H9 (cell line): Measurements from ENCODE around the gene ERP29. TPM values are rescaled to one million over a fixed set of nuclear protein-coding genes. Genes with fewer than 3 reads are reported as not detected.

Experiments
- DNase-seq: peaks from one replicate; pipeline ENCODE4 v3.0.0-alpha.2; 2017
- H2AFZ ChIP-seq: one replicate; pipeline ENCODE4 v1.6.1; 2013; ENCODE audit warnings: mild to moderate bottlenecking, low read length, control low read depth, moderate library complexity
- H2AK5ac ChIP-seq: 2 replicates; pipeline ENCODE4 v1.6.1; 2013; ENCODE audit warnings: low read length, control low read depth, mixed read lengths; ENCODE audit not compliant: insufficient read length
- H2BK120ac ChIP-seq: one replicate; pipeline ENCODE4 v1.6.1; 2013; ENCODE audit warnings: low read depth, mild to moderate bottlenecking, low read length, control low read depth, inconsistent platforms; ENCODE audit not compliant: poor library complexity, severe bottlenecking
- H2BK12ac ChIP-seq: 2 replicates; pipeline ENCODE4 v1.6.1; 2013; ENCODE audit warnings: low read length, control low read depth, mixed read lengths, low read depth; ENCODE audit not compliant: insufficient read length
- H2BK15ac ChIP-seq: 2 replicates; pipeline ENCODE4 v1.6.1; 2013; ENCODE audit warnings: low read depth, low read length, control low read depth
- H2BK20ac ChIP-seq: one replicate; pipeline ENCODE4 v1.6.1; 2013; ENCODE audit warnings: low read depth, mild to moderate bottlenecking, low read length, control low read depth, inconsistent platforms; ENCODE audit not compliant: poor library complexity, severe bottlenecking
- H2BK5ac ChIP-seq: 2 replicates; pipeline ENCODE4 v1.6.1; 2013; ENCODE audit warnings: low read length, control low read depth, mixed read lengths; ENCODE audit not compliant: insufficient read length
- H3K14ac ChIP-seq: 2 replicates; pipeline ENCODE4 v1.6.1; 2013; ENCODE audit warnings: low read length, control low read depth; ENCODE audit not compliant: insufficient read depth
- H3K18ac ChIP-seq: 2 replicates; pipeline ENCODE4 v1.6.1; 2013; ENCODE audit warnings: low read depth, mild to moderate bottlenecking, mixed read lengths, low read length, control low read depth; ENCODE audit not compliant: insufficient read length
- H3K23ac ChIP-seq: 2 replicates; pipeline ENCODE4 v1.6.1; 2013; ENCODE audit warnings: low read length, control low read depth, mixed read lengths, low read depth; ENCODE audit not compliant: insufficient read length
- H3K23me2 ChIP-seq: 2 replicates; pipeline ENCODE4 v1.6.1; 2013; ENCODE audit warnings: low read depth, mild to moderate bottlenecking, mixed read lengths, low read length, control low read depth; ENCODE audit not compliant: insufficient read length, poor library complexity, severe bottlenecking
- H3K27ac ChIP-seq: 2 replicates; pipeline ENCODE4 v1.5.1; 2013; ENCODE audit warnings: low read length, control low read depth, mixed read lengths, low read depth; ENCODE audit not compliant: insufficient read length
- H3K27me3 ChIP-seq: 2 replicates; pipeline ENCODE4 v1.6.1; 2013; ENCODE audit warnings: low read length, control low read depth, inconsistent platforms; ENCODE audit not compliant: insufficient read depth
- H3K4ac ChIP-seq: 2 replicates; pipeline ENCODE4 v1.6.1; 2013; ENCODE audit warnings: low read depth, mild to moderate bottlenecking, control low read depth, inconsistent platforms, low read length, moderate library complexity
- H3K4me1 ChIP-seq: 2 replicates; pipeline ENCODE4 v1.6.1; 2013; ENCODE audit warnings: low read length, control low read depth, inconsistent platforms; ENCODE audit not compliant: insufficient read depth
- H3K4me2 ChIP-seq: 2 replicates; pipeline ENCODE4 v1.6.1; 2013; ENCODE audit warnings: low read length, control low read depth, mixed read lengths; ENCODE audit not compliant: insufficient read length, insufficient read depth
- H3K56ac ChIP-seq: 2 replicates; pipeline ENCODE4 v1.6.1; 2013; ENCODE audit warnings: low read depth, mild to moderate bottlenecking, mixed read lengths, low read length, control low read depth; ENCODE audit not compliant: insufficient read length
- H3K79me1 ChIP-seq: 2 replicates; pipeline ENCODE4 v1.6.1; 2013; ENCODE audit warnings: low read depth, mild to moderate bottlenecking, moderate library complexity, low read length, control low read depth, inconsistent platforms; ENCODE audit not compliant: insufficient read depth, poor library complexity, severe bottlenecking
- H3K79me2 ChIP-seq: 2 replicates; pipeline ENCODE4 v1.6.1; 2013; ENCODE audit warnings: low read length, control low read depth, inconsistent platforms; ENCODE audit not compliant: insufficient read depth
- H3K9ac ChIP-seq: 2 replicates; pipeline ENCODE4 v1.6.1; 2013; ENCODE audit warnings: low read length, control low read depth, mixed read lengths; ENCODE audit not compliant: insufficient read length; ENCODE audit errors: extremely low read depth
- H3K9me3 ChIP-seq: one replicate; pipeline ENCODE4 v1.6.1; 2013; ENCODE audit warnings: low read depth, low read length, inconsistent platforms; ENCODE audit not compliant: control insufficient read depth
- H3T11ph ChIP-seq: one replicate; pipeline ENCODE4 v1.6.1; 2013; ENCODE audit warnings: mild to moderate bottlenecking, low read length, control low read depth, inconsistent platforms
- H4K20me1 ChIP-seq: one replicate; pipeline ENCODE4 v1.6.1; 2013; ENCODE audit not compliant: control insufficient read depth, insufficient read length, insufficient read depth
- H4K5ac ChIP-seq: 2 replicates; pipeline ENCODE4 v1.6.1; 2013; ENCODE audit warnings: low read depth, mild to moderate bottlenecking, mixed read lengths, low read length, control low read depth; ENCODE audit not compliant: insufficient read length
- H4K8ac ChIP-seq: replicated peaks from 2 replicates; pipeline ENCODE4 v1.6.1; 2013; ENCODE audit warnings: low read length, control low read depth, mixed read lengths, low read depth; ENCODE audit not compliant: insufficient read length
- H4K91ac ChIP-seq: 2 replicates; pipeline ENCODE4 v1.6.1; 2013; ENCODE audit warnings: low read depth, mild to moderate bottlenecking, moderate library complexity, mixed read lengths, low read length, control low read depth; ENCODE audit not compliant: insufficient read length
- H3K27ac Mint-ChIP-seq, 3 experiments: 2 replicates in 2 of 3; 3 replicates in 1 of 3; pipeline ENCODE4 v1.8.0; 2020 to 2021; ENCODE audit warnings: mixed read lengths in 3 of 3, mild to moderate bottlenecking in 1 of 3, moderate library complexity in 1 of 3
- H3K27me3 Mint-ChIP-seq: 2 replicates; pipeline ENCODE4 v1.8.0; 2021; ENCODE audit warnings: low read depth, mild to moderate bottlenecking, moderate library complexity, mixed read lengths
- H3K36me3 Mint-ChIP-seq, 3 experiments: 2 replicates in 2 of 3; 3 replicates in 1 of 3; pipeline ENCODE4 v1.8.0; 2020 to 2021; ENCODE audit warnings: low read depth in 3 of 3, mixed read lengths in 3 of 3; ENCODE audit not compliant: insufficient read depth in 1 of 3
- H3K4me1 Mint-ChIP-seq, 2 experiments: 2 replicates each; pipeline ENCODE4 v1.8.0; 2020; ENCODE audit warnings: mixed read lengths in 2 of 2
- H3K4me3 Mint-ChIP-seq, 2 experiments: 2 replicates in 1 of 2; 3 replicates in 1 of 2; pipeline ENCODE4 v1.8.0; 2020 to 2021; ENCODE audit warnings: mild to moderate bottlenecking in 2 of 2, mixed read lengths in 2 of 2, moderate library complexity in 1 of 2
- H3K9me3 Mint-ChIP-seq, 2 experiments: 2 replicates in 1 of 2; 3 replicates in 1 of 2; pipeline ENCODE4 v1.8.0; 2020; ENCODE audit warnings: mild to moderate bottlenecking in 2 of 2, mixed read lengths in 2 of 2, moderate library complexity in 1 of 2
- WGBS: extraction: QIAGEN DNeasy Blood & Tissue Kit; methylation state at CpG from one replicate; pipeline ENCODE4 v1.1.7; 2013; ENCODE audit warnings: missing lambda C conversion rate, low lambda C conversion rate, mixed read lengths; ENCODE audit not compliant: insufficient read length; ENCODE audit errors: extremely low coverage; 5-methylcytosine and 5-hydroxymethylcytosine counted together
- total RNA-seq: library from RNA; stranded (reverse); gene quantifications from 2 replicates; pipeline ENCODE4 v1.2.1, GENCODE V29; 2021
- TF ChIP-seq, protein P1 (sequence below): fragments of 200-600 bp; sonication (generic); conservative IDR thresholded peaks from 3 replicates; pipeline ENCODE4 v1.8.0; 2021; ENCODE audit warnings: antibody characterized with exemption, mild to moderate bottlenecking

ERP29 gene
- total RNA-seq, 1 experiment from 2014 or later = 160 TPM

DNA sequence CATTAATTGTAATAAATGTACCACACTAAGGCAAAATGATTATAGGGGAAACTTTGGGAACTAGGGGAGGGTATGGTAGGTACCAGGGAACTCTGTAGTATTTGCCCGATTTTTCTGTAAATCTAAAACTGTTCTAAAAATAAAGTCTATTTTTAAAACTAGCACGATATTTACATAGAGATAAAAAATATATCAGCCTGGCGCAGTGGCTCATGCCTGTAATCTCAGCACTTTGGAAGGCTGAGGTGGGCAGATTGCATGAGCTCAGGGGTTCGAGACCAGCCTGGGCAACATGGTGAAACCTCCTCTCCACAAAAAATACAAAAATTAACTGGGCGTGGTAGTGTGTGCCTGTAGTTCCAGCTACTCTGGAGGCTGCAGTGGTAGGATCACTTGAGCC is 32.6 kb upstream of the ERP29 start:
- Histone ChIP-seq H3K27ac (no peak overlapping the region), H2BK12ac (no peak overlapping the region), H4K8ac (no peak overlapping the region), H3K18ac (no peak overlapping the region), H2AFZ (no peak overlapping the region), H3K4me1 (no peaks in the 10 kb centered on the region), H3K79me1 (no peaks in the 10 kb centered on the region), H3K27me3 (no peaks in the 10 kb centered on the region), H2BK120ac (no peak overlapping the region), H3K23ac (no peak overlapping the region), H4K91ac (no peak overlapping the region), H3K14ac (no peak overlapping the region), H2AK5ac (no peak overlapping the region), H3K79me2 (no peaks in the 10 kb centered on the region), H3K4ac (no peak overlapping the region), H3T11ph (no peak overlapping the region), H2BK5ac (no peak overlapping the region), H3K56ac (no peak overlapping the region), H3K23me2 (no peaks in the 10 kb centered on the region), H4K20me1 (no peaks in the 10 kb centered on the region), H3K4me2 (no peak overlapping the region), H3K9me3 (no peaks in the 10 kb centered on the region), H2BK15ac (no peak overlapping the region), H4K5ac (no peak overlapping the region), H3K9ac (no peak overlapping the region), H2BK20ac (no peak overlapping the region)
- no peaks in the 10 kb centered on the region for H3K4me1 Mint-ChIP-seq
- no peak for DNase-seq
- H3K27me3 Mint-ChIP-seq = no peaks in the 10 kb centered on the region
- H3K4me3 Mint-ChIP-seq = no peak overlapping the region
- TF ChIP-seq, protein P1, sequence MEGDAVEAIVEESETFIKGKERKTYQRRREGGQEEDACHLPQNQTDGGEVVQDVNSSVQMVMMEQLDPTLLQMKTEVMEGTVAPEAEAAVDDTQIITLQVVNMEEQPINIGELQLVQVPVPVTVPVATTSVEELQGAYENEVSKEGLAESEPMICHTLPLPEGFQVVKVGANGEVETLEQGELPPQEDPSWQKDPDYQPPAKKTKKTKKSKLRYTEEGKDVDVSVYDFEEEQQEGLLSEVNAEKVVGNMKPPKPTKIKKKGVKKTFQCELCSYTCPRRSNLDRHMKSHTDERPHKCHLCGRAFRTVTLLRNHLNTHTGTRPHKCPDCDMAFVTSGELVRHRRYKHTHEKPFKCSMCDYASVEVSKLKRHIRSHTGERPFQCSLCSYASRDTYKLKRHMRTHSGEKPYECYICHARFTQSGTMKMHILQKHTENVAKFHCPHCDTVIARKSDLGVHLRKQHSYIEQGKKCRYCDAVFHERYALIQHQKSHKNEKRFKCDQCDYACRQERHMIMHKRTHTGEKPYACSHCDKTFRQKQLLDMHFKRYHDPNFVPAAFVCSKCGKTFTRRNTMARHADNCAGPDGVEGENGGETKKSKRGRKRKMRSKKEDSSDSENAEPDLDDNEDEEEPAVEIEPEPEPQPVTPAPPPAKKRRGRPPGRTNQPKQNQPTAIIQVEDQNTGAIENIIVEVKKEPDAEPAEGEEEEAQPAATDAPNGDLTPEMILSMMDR = no peak
- H3K27ac Mint-ChIP-seq = no peak overlapping the region
- H3K36me3 Mint-ChIP-seq = no peaks in the 10 kb centered on the region
- no CpG with 5 or more reads among the region's 5 CpGs for WGBS
- H3K9me3 Mint-ChIP-seq = no peaks in the 10 kb centered on the region
